Measurements from ENCODE around the gene ZNF438. TPM values are rescaled to one million over a fixed set of nuclear protein-coding genes. Genes with fewer than 3 reads are reported as not detected.

The ZNF438 gene
- total and polyA plus RNA-seq, 7 donors, result 12.3 to 27.9 (median 20.7) TPM

GRCh38 chr10:31010062-31010461 lies 21.6 kb downstream of the ZNF438 start:
- H3K4me3 ChIP-seq, result no peak overlapping the region
- peak overlapping the region; percentile 77 for H3K27ac ChIP-seq
- peaks cover 44% of the 10 kb centered on the region for H3K4me1 ChIP-seq
- H3K36me3 ChIP-seq (ENCODE audit: insufficient read depth in 1 of 2, low read depth in 1 of 2), result no peaks in the 10 kb centered on the region
- 86 to 97% (median 88%) methylated on average over 2 of the region's 2 CpGs for WGBS, 3 donors
- H3K27me3 ChIP-seq (ENCODE audit: insufficient read depth in 3 of 3, low read length in 2 of 3), result no peaks in the 10 kb centered on the region
- intact Hi-C loops (cut with DNase I), result no loop called here
- no peaks in the 10 kb centered on the region for H3K9me3 ChIP-seq
- TF ChIP-seq CTCF (IDR thresholded peaks at IDR 0.05), result no peak
- DNase-seq, result no peak
- no peak for ATAC-seq

GRCh38 chr10:31005895-31006294 lies 25.8 kb downstream of the ZNF438 start:
- no peaks in the 10 kb centered on the region for H3K9me3 ChIP-seq
- 98 to 100% (median 100%) methylated on average over 1 of the region's 1 CpG for WGBS, 3 donors
- no peak overlapping the region for H3K4me3 ChIP-seq
- no peak for TF ChIP-seq CTCF (IDR thresholded peaks at IDR 0.05)
- intact Hi-C loops (cut with DNase I), result no loop called here
- peaks cover 45% of the 10 kb centered on the region for H3K4me1 ChIP-seq
- ATAC-seq (no peak), DNase-seq (no peak)
- H3K27ac ChIP-seq, result no peak overlapping the region
- no peaks in the 10 kb centered on the region for H3K36me3 ChIP-seq (ENCODE audit: insufficient read depth in 1 of 2, low read depth in 1 of 2)
- H3K27me3 ChIP-seq (ENCODE audit: insufficient read depth in 3 of 3, low read length in 2 of 3), result no peaks in the 10 kb centered on the region

GRCh38 chr10:31004611-31005193 lies 27.0 kb downstream of the ZNF438 start:
- H3K4me3 ChIP-seq, result no peak overlapping the region
- intact Hi-C loops (cut with DNase I), result no loop called here
- no peak for TF ChIP-seq CTCF (IDR thresholded peaks at IDR 0.05)
- no peaks in the 10 kb centered on the region for H3K27me3 ChIP-seq (ENCODE audit: insufficient read depth in 3 of 3, low read length in 2 of 3)
- H3K36me3 ChIP-seq (ENCODE audit: insufficient read depth in 1 of 2, low read depth in 1 of 2), result no peaks in the 10 kb centered on the region
- DNase-seq (no peak), ATAC-seq (peak in 2 of 4 donors; percentile 18 to 48)
- peaks cover 44% of the 10 kb centered on the region for H3K4me1 ChIP-seq
- WGBS, 3 donors, result 76 to 79% (median 78%) methylated on average over 3 of the region's 3 CpGs
- peak overlapping the region; percentile 5 for H3K27ac ChIP-seq
- H3K9me3 ChIP-seq, result no peaks in the 10 kb centered on the region

GRCh38 chr10:31001740-31002139 lies 29.9 kb downstream of the ZNF438 start:
- Histone ChIP-seq H3K4me1 (peaks cover 31% of the 10 kb centered on the region), H3K27me3 (ENCODE audit: insufficient read depth in 3 of 3, low read length in 2 of 3) (no peaks in the 10 kb centered on the region), H3K36me3 (ENCODE audit: insufficient read depth in 1 of 2, low read depth in 1 of 2) (no peaks in the 10 kb centered on the region), H3K4me3 (no peak overlapping the region), H3K27ac (no peak overlapping the region), H3K9me3 (no peaks in the 10 kb centered on the region)
- WGBS, 3 donors, result 68 to 96% (median 94%) methylated on average over 2 of the region's 2 CpGs
- DNase-seq (no peak), ATAC-seq (peak in 1 of 4 donors; percentile 41)
- intact Hi-C loops (cut with DNase I), result no loop called here
- TF ChIP-seq CTCF (IDR thresholded peaks at IDR 0.05), result no peak

- Histone ChIP-seq H3K27ac (no peak overlapping the region), H3K4me3 (no peak overlapping the region), H3K9me3 (no peaks in the 10 kb centered on the region), H3K4me1 (peaks cover 25% of the 10 kb centered on the region), H3K27me3 (ENCODE audit: insufficient read depth in 3 of 3, low read length in 2 of 3) (no peaks in the 10 kb centered on the region), H3K36me3 (ENCODE audit: insufficient read depth in 1 of 2, low read depth in 1 of 2) (no peaks in the 10 kb centered on the region)
- 90 to 96% (median 90%) methylated on average over 2 of the region's 2 CpGs for WGBS, 3 donors
- no peak for DNase-seq
- peak in 3 of 4 donors; percentile 33 to 66 (median 53) for ATAC-seq
- intact Hi-C loops (cut with DNase I), result no loop called here
- TF ChIP-seq CTCF (IDR thresholded peaks at IDR 0.05), result no peak
These were observed 30.8 kb downstream of the ZNF438 start for GRCh38 chr10:31000867-31001266.
